ENCODE results near the gene COBL. TPM values are rescaled to one million over a fixed set of nuclear protein-coding genes. Genes with fewer than 3 reads are reported as not detected.
A peak's percentile ranks its signal among the peaks of the same experiment; 100 is the strongest.

Gene COBL
- total RNA-seq, 2 donors from 2014 or later = 27.5 to 28.3 TPM

- Histone ChIP-seq H3K4me1 (ENCODE audit: control insufficient read depth, insufficient read depth, low read length) (peaks cover 5% of the 10 kb centered on the region), H3K27ac (ENCODE audit: low read depth, low read length) (no peak overlapping the region), H3K9ac (ENCODE audit: extremely low read depth, low read length, poor library complexity, severe bottlenecking) (no peak overlapping the region), H3K4me3 (ENCODE audit: low read length) (peak overlapping the region; percentile 14), H3K9me3 (ENCODE audit: control insufficient read depth, low read length) (no peaks in the 10 kb centered on the region), H3K36me3 (ENCODE audit: control insufficient read depth, insufficient read depth, low read length) (no peaks in the 10 kb centered on the region), H3K27me3 (ENCODE audit: control insufficient read depth, insufficient read depth, low read length, poor library complexity, severe bottlenecking) (no peaks in the 10 kb centered on the region)
- H3K4me1 Mint-ChIP-seq = peaks cover 28% of the 10 kb centered on the region
- DNase-seq = peak; percentile 79
- WGBS, 2 experiments (ENCODE audit: insufficient coverage in 1 of 2, insufficient read length in 1 of 2) = 38 to 66% methylated on average over 2 to 9 of the region's 9 CpGs
- TF ChIP-seq, protein P1, sequence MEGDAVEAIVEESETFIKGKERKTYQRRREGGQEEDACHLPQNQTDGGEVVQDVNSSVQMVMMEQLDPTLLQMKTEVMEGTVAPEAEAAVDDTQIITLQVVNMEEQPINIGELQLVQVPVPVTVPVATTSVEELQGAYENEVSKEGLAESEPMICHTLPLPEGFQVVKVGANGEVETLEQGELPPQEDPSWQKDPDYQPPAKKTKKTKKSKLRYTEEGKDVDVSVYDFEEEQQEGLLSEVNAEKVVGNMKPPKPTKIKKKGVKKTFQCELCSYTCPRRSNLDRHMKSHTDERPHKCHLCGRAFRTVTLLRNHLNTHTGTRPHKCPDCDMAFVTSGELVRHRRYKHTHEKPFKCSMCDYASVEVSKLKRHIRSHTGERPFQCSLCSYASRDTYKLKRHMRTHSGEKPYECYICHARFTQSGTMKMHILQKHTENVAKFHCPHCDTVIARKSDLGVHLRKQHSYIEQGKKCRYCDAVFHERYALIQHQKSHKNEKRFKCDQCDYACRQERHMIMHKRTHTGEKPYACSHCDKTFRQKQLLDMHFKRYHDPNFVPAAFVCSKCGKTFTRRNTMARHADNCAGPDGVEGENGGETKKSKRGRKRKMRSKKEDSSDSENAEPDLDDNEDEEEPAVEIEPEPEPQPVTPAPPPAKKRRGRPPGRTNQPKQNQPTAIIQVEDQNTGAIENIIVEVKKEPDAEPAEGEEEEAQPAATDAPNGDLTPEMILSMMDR (conservative IDR thresholded peaks at IDR 0.05) = no peak
- no peaks in the 10 kb centered on the region for H3K36me3 Mint-ChIP-seq (ENCODE audit: low read depth)
- no peaks in the 10 kb centered on the region for H3K9me3 Mint-ChIP-seq
- peak overlapping the region; percentile 84 for H3K27ac Mint-ChIP-seq
- peak overlapping the region; percentile 14 for H3K4me3 Mint-ChIP-seq
- no peaks in the 10 kb centered on the region for H3K27me3 Mint-ChIP-seq (ENCODE audit: insufficient read depth)
Observed at GRCh38 chr7:51121931-51122425, 194.6 kb downstream of the COBL start.

GRCh38 chr7:51121036-51121790, 195.4 kb downstream of the COBL start:
- no peak overlapping the region for H3K9ac ChIP-seq (ENCODE audit: extremely low read depth, low read length, poor library complexity, severe bottlenecking)
- TF ChIP-seq, protein P1 (conservative IDR thresholded peaks at IDR 0.05) = no peak
- DNase-seq = no peak
- WGBS, 2 experiments (ENCODE audit: insufficient coverage in 1 of 2, insufficient read length in 1 of 2) = 95 to 100% methylated on average over 3 to 5 of the region's 5 CpGs
- H3K4me3 Mint-ChIP-seq = peak overlapping the region; percentile 14
- H3K27ac Mint-ChIP-seq = no peak overlapping the region
- H3K4me3 ChIP-seq (ENCODE audit: low read length) = no peak overlapping the region
- H3K27ac ChIP-seq (ENCODE audit: low read depth, low read length) = no peak overlapping the region
- peaks cover 28% of the 10 kb centered on the region for H3K4me1 Mint-ChIP-seq
- peaks cover 1% of the 10 kb centered on the region for H3K9me3 ChIP-seq (ENCODE audit: control insufficient read depth, low read length)
- H3K36me3 Mint-ChIP-seq (ENCODE audit: low read depth) = no peaks in the 10 kb centered on the region
- no peaks in the 10 kb centered on the region for H3K27me3 Mint-ChIP-seq (ENCODE audit: insufficient read depth)
- H3K27me3 ChIP-seq (ENCODE audit: control insufficient read depth, insufficient read depth, low read length, poor library complexity, severe bottlenecking) = no peaks in the 10 kb centered on the region
- H3K36me3 ChIP-seq (ENCODE audit: control insufficient read depth, insufficient read depth, low read length) = no peaks in the 10 kb centered on the region
- H3K9me3 Mint-ChIP-seq = peaks cover 1% of the 10 kb centered on the region
- peaks cover 5% of the 10 kb centered on the region for H3K4me1 ChIP-seq (ENCODE audit: control insufficient read depth, insufficient read depth, low read length)

- Histone ChIP-seq H3K36me3 (ENCODE audit: control insufficient read depth, insufficient read depth, low read length) (peaks cover 6% of the 10 kb centered on the region), H3K4me3 (ENCODE audit: low read length) (no peak overlapping the region), H3K9me3 (ENCODE audit: control insufficient read depth, low read length) (peaks cover 9% of the 10 kb centered on the region), H3K27me3 (ENCODE audit: control insufficient read depth, insufficient read depth, low read length, poor library complexity, severe bottlenecking) (no peaks in the 10 kb centered on the region), H3K9ac (ENCODE audit: extremely low read depth, low read length, poor library complexity, severe bottlenecking) (no peak overlapping the region), H3K4me1 (ENCODE audit: control insufficient read depth, insufficient read depth, low read length) (peaks cover 5% of the 10 kb centered on the region), H3K27ac (ENCODE audit: low read depth, low read length) (no peak overlapping the region)
- peaks cover 9% of the 10 kb centered on the region for H3K9me3 Mint-ChIP-seq
- peaks cover 30% of the 10 kb centered on the region for H3K4me1 Mint-ChIP-seq
- TF ChIP-seq, protein P1 (conservative IDR thresholded peaks at IDR 0.05) = no peak
- DNase-seq = no peak
- 95 to 100% methylated on average over 1 to 4 of the region's 4 CpGs for WGBS, 2 experiments (ENCODE audit: insufficient coverage in 1 of 2, insufficient read length in 1 of 2)
- H3K27me3 Mint-ChIP-seq (ENCODE audit: insufficient read depth) = no peaks in the 10 kb centered on the region
- H3K36me3 Mint-ChIP-seq (ENCODE audit: low read depth) = peaks cover 6% of the 10 kb centered on the region
- H3K4me3 Mint-ChIP-seq = no peak overlapping the region
- H3K27ac Mint-ChIP-seq = no peak overlapping the region
Observed at GRCh38 chr7:51118628-51119027, 198.0 kb downstream of the COBL start.
